ENCODE measurements around the gene FHL2.

DNA sequence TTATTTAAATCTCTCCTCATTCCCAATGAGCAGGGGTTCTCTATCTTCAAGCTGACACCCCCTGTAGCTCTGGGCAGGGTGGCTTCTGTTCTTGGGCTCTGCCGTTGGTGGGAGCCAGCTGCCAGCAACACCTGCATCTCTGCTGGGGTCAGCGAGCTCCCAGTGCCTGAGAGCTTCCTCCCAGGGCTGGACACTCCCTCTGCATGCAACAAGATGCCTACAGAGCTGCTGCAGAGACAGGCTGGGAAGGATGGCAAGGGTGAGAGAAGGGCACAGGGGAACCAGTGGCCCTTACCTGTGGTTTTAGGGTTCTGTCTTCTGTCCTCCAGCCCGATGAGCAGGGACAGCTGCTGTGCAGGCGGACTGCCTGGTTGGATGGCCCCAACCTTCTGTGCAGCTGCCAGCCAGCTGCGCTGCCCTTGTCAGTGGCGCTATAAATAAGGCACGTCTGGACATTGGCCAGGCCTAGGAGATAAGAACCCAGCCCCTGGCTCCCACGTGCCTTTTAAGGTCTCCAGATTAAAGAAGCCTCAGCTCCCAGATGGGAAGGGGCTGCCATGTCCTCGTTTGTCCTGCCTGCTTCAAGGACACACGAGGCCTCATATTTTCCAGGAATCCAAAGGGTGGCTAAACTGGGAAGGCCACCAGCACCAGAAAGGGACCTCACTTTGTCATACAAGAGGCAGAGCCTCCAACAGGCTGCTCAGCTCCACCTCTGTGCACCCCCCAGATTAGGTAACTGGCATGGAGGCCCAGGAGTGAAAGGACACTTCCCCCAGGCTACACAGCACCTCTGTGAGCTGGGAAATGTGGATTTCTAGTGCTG, 39.5 kb upstream of the FHL2 start:
- TF ChIP-seq, protein P1, sequence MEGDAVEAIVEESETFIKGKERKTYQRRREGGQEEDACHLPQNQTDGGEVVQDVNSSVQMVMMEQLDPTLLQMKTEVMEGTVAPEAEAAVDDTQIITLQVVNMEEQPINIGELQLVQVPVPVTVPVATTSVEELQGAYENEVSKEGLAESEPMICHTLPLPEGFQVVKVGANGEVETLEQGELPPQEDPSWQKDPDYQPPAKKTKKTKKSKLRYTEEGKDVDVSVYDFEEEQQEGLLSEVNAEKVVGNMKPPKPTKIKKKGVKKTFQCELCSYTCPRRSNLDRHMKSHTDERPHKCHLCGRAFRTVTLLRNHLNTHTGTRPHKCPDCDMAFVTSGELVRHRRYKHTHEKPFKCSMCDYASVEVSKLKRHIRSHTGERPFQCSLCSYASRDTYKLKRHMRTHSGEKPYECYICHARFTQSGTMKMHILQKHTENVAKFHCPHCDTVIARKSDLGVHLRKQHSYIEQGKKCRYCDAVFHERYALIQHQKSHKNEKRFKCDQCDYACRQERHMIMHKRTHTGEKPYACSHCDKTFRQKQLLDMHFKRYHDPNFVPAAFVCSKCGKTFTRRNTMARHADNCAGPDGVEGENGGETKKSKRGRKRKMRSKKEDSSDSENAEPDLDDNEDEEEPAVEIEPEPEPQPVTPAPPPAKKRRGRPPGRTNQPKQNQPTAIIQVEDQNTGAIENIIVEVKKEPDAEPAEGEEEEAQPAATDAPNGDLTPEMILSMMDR (IDR thresholded peaks at IDR 0.05; ENCODE audit: low read length), result no peak
- no peak for TF ChIP-seq EZH2 (optimal IDR thresholded peaks at IDR 0.05; ENCODE audit: low read depth, low read length)
- TF ChIP-seq EZH2phosphoT487 (IDR thresholded peaks at IDR 0.05; ENCODE audit: low read length), result no peak

Measured in MM.1S (cell line).